Uterus (tissue), 4 donors: ENCODE results near the gene CCDC182. TPM values are rescaled to one million over a fixed set of nuclear protein-coding genes. Genes with fewer than 3 reads are reported as not detected.

ENCODE experiments used
- DNase-seq, 2 donors: peaks; one replicate each; pipeline ENCODE4 v3.0.0-alpha.2; 2019 to 2020
- H3K27ac ChIP-seq, 2 donors: fragments of 200-600 bp; sonication (generic); 1 replicate in 1 of 2; 2 replicates in 1 of 2; pipeline ENCODE4 v1.5.1; 2016 to 2018
- H3K27me3 ChIP-seq, 2 donors: fragments of 200-600 bp; sonication (generic); one replicate each; pipeline ENCODE4 v1.5.1; 2018 to 2019; ENCODE audit warnings: control low read depth in 1 of 2
- H3K36me3 ChIP-seq, 2 donors: fragments of 200-600 bp; sonication (generic); one replicate each; pipeline ENCODE4 v1.5.1; 2019; ENCODE audit warnings: control low read depth in 1 of 2
- H3K4me1 ChIP-seq, 2 donors: fragments of 200-600 bp; sonication (generic); one replicate each; pipeline ENCODE4 v1.5.1; 2018 to 2019; ENCODE audit warnings: control low read depth in 1 of 2
- H3K4me3 ChIP-seq, 2 donors: fragments of 200-600 bp; sonication (generic); 1 replicate in 1 of 2; 2 replicates in 1 of 2; pipeline ENCODE4 v1.5.1; 2018 to 2019; ENCODE audit warnings: mild to moderate bottlenecking in 1 of 2
- H3K9me3 ChIP-seq, 2 donors: fragments of 200-600 bp; sonication (generic); one replicate each; pipeline ENCODE4 v1.5.1; 2019; ENCODE audit warnings: control low read depth in 1 of 2
- POLR2A ChIP-seq, 2 donors: fragments of 450-650 bp; IDR thresholded peaks; one replicate each; pipeline ENCODE4 v1.6.1; 2016; ENCODE audit warnings: antibody characterized with exemption in 2 of 2, mild to moderate bottlenecking in 1 of 2, moderate library complexity in 1 of 2
- intact Hi-C: fragments of 100-400 bp; cut with DNase I; formaldehyde crosslinking; loops from one replicate; pipeline ENCODE4 v1.15.1; 2023; ENCODE audit warnings: low total_unique reads
- total RNA-seq, 4 donors: library from RNA; depleted of rRNA in 3 of 4; stranded (reverse); fragments of >200 nt in 3 of 4; gene quantifications; one replicate each; pipeline versions ENCODE4 v1.1.0 to v1.2.4, GENCODE V29; 2014 to 2023
- TF ChIP-seq, protein P1 (sequence below), 4 experiments: fragments of 200-600 bp in 2 of 4; fragments of 450-650 bp in 2 of 4; sonication (generic) in 2 of 4; IDR thresholded peaks; one replicate each; pipeline ENCODE4 v1.5.1; 2016 to 2019; ENCODE audit warnings: antibody characterized with exemption in 4 of 4, mild to moderate bottlenecking in 2 of 4, moderate library complexity in 1 of 4
- donor health status: DM: yes; HTN: yes; CAD: no.

Gene CCDC182
- total RNA-seq, 4 donors from 2014 or later, result not detected

DNA sequence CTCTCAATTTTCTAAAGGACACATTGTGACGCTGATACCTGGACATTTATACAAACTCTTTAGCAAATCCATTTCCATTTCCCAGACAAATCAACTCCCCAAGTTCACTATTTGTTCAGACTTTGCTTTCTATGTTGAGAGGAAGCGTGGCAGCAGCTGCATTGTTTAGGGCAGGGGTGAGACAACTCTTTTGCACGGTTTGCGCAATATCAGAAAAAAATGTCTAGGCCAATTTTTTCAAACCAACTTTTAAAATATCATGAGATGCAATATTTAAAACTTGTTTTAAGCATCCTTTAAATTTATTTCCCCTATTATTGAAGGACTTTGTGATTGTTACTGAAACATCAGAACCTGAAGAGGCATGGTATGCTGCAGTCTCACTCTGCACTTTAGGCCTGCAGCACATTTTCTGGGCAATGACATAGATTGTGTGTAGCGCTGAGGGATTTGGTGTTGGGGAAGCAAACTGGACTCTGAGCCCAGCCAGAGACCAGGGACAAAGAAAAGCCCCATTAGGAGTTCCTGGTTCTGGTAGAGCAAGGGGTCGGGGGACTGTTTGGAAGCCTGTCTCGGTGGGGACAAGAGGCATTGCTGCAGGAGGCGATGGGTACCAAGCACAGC, 6.4 kb upstream of the CCDC182 start:
- intact Hi-C loops, result no loop called here
- H3K36me3 ChIP-seq, result no peaks in the 10 kb centered on the region
- no peaks in the 10 kb centered on the region for H3K27me3 ChIP-seq
- no peak overlapping the region for H3K27ac ChIP-seq
- H3K4me1 ChIP-seq, result no peaks in the 10 kb centered on the region
- TF ChIP-seq POLR2A (IDR thresholded peaks at IDR 0.05), result no peak
- TF ChIP-seq, protein P1, sequence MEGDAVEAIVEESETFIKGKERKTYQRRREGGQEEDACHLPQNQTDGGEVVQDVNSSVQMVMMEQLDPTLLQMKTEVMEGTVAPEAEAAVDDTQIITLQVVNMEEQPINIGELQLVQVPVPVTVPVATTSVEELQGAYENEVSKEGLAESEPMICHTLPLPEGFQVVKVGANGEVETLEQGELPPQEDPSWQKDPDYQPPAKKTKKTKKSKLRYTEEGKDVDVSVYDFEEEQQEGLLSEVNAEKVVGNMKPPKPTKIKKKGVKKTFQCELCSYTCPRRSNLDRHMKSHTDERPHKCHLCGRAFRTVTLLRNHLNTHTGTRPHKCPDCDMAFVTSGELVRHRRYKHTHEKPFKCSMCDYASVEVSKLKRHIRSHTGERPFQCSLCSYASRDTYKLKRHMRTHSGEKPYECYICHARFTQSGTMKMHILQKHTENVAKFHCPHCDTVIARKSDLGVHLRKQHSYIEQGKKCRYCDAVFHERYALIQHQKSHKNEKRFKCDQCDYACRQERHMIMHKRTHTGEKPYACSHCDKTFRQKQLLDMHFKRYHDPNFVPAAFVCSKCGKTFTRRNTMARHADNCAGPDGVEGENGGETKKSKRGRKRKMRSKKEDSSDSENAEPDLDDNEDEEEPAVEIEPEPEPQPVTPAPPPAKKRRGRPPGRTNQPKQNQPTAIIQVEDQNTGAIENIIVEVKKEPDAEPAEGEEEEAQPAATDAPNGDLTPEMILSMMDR (IDR thresholded peaks at IDR 0.05), result no peak
- H3K4me3 ChIP-seq, result no peak overlapping the region
- no peaks in the 10 kb centered on the region for H3K9me3 ChIP-seq
- no peak for DNase-seq

DNA sequence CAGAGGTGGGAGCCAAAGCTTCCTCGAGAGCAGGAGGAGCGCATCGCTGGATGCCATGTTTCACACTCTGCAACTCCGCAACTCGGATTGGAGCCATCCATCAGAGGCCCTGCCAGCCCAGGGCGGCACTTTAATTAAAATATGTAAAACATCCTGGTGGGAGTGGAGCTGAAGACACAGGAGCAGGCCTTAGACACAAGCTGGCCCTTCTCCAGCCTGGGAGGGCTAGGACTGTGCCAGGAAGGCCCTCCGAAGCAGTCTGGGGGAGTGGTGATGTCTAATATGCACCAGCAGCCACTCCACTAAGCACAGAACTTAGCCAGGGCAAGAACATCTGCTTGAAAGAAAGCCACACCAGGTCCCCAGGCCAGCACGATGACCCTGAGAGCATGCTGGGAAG, 5.8 kb upstream of the CCDC182 start:
- Histone ChIP-seq H3K36me3 (no peaks in the 10 kb centered on the region), H3K4me3 (no peak overlapping the region), H3K4me1 (no peaks in the 10 kb centered on the region), H3K27me3 (no peaks in the 10 kb centered on the region), H3K9me3 (no peaks in the 10 kb centered on the region), H3K27ac (no peak overlapping the region)
- peak in 1 of 2 donors; percentile 19 for DNase-seq
- intact Hi-C loops, result no loop called here
- TF ChIP-seq, protein P1 (IDR thresholded peaks at IDR 0.05), result no peak
- no peak for TF ChIP-seq POLR2A (IDR thresholded peaks at IDR 0.05)

DNA sequence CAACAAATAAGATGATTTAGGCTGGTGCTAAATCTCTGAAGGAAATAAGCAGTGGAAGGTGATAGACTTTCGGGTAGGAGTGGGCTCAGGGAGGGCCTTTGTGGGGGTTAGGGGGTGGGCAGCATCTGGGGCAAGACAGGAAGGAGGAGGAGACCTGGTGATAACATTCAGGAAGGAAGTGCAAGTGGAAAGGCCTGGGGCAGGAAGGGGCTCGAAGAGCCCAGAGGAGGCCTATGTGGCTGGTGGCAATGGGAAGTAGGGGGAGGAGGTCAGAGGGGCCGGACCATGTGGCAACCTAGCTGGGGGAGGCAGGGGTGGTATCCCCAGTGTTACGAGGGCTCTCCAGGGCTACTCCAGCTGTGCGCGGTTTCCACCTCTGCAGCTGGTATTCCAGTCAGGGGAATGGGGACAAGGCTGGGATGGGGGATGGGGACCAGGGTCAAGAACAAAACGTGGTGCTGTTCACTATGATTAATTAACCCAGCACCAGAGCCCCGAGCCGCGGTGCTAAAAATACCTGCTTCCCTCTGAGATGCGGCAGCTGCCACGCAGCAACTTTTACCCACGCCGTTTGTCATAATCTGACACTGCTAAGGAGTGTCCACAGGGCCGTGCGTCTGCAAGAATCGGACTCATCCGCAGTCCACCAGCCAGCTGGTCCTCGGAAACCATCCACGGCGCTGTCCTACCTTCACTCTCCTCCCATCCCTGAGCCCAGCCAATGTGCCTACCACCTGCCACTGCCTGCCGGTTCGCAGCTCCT, 5.2 kb upstream of the CCDC182 start:
- no peak overlapping the region for H3K27ac ChIP-seq
- H3K4me3 ChIP-seq, result no peak overlapping the region
- H3K9me3 ChIP-seq, result no peaks in the 10 kb centered on the region
- H3K4me1 ChIP-seq, result no peaks in the 10 kb centered on the region
- intact Hi-C loops, result no loop called here
- H3K27me3 ChIP-seq, result no peaks in the 10 kb centered on the region
- no peak for DNase-seq
- TF ChIP-seq POLR2A (IDR thresholded peaks at IDR 0.05), result no peak
- TF ChIP-seq, protein P1 (IDR thresholded peaks at IDR 0.05), result no peak
- no peaks in the 10 kb centered on the region for H3K36me3 ChIP-seq

DNA sequence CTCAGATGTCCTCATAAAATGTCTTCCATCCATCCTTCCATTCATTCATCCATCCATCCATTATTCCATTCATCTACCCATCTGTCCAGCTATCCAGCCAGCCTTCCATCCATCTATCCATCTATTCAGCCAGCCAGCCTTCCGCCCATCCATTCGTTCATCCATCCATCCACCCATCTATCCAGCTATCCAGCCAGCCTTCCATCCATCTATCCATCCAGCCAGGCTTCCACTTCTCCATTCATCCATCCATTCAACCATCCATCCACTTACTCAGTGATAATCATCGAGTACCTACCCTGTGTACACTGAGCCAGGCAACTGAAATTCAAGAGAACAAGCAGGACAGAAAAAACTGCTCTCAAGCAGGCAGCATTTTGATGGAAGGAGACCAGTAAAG, 4.6 kb upstream of the CCDC182 start:
- TF ChIP-seq POLR2A (IDR thresholded peaks at IDR 0.05), result no peak
- TF ChIP-seq, protein P1 (IDR thresholded peaks at IDR 0.05), result no peak

More for the DNA sequence above, 4.6 kb upstream of the CCDC182 start:
- Histone ChIP-seq H3K36me3 (no peaks in the 10 kb centered on the region), H3K27me3 (no peaks in the 10 kb centered on the region), H3K27ac (no peak overlapping the region), H3K4me1 (no peaks in the 10 kb centered on the region), H3K4me3 (no peak overlapping the region), H3K9me3 (no peaks in the 10 kb centered on the region)
- no peak for DNase-seq
- intact Hi-C loops, result loop anchor here (5.0 kb wide), 1 partner anchor 617 kb away; no protein-coding TSS in a partner anchor
